A549 (cell line): ENCODE results near the gene RPS2.

Experiments
- CBX8 ChIP-seq: fragments of 200-600 bp; sonication (generic); IDR thresholded peaks from 2 replicates; pipeline ENCODE4 v1.6.1; 2016
- CEBPB ChIP-seq, 2 experiments: fragments of >200 bp in 1 of 2; sonication (Bioruptor Twin) in 1 of 2; formaldehyde crosslinking in 1 of 2; IDR thresholded peaks; 2 replicates each; pipeline ENCODE4 v1.6.1; 2012 to 2016
- CHD2 ChIP-seq: fragments of 150-350 bp; IDR thresholded peaks from 2 replicates; pipeline ENCODE4 v1.6.1; 2014; ENCODE audit warnings: low read length; ENCODE audit not compliant: partially characterized antibody
- EP300 ChIP-seq, 2 experiments: fragments of >200 bp; sonication (Bioruptor Twin); formaldehyde crosslinking; IDR thresholded peaks; 2 replicates in 1 of 2; 3 replicates in 1 of 2; pipeline ENCODE4 v1.6.1; 2016 to 2017
- ESRRA ChIP-seq: fragments of 150-350 bp; IDR thresholded peaks from 2 replicates; pipeline ENCODE4 v1.6.1; 2014; ENCODE audit warnings: mild to moderate bottlenecking, low read length, borderline replicate concordance
- KDM1A ChIP-seq: fragments of 200-600 bp; sonication (generic); IDR thresholded peaks from 2 replicates; pipeline ENCODE4 v1.6.1; 2016; ENCODE audit warnings: low read depth, mild to moderate bottlenecking
- NFE2L2 ChIP-seq: fragments of 150-350 bp; conservative IDR thresholded peaks from 2 replicates; pipeline ENCODE4 v1.6.1; 2014; ENCODE audit warnings: low read length
- POLR2A ChIP-seq: IDR thresholded peaks from 2 replicates; pipeline ENCODE4 v1.6.1; 2012; ENCODE audit warnings: mild to moderate bottlenecking, low read length
- RNF2 ChIP-seq: fragments of 200-600 bp; sonication (generic); IDR thresholded peaks from 2 replicates; pipeline ENCODE4 v1.6.1; 2016; ENCODE audit warnings: low read depth, mild to moderate bottlenecking, antibody characterized with exemption, moderate library complexity, borderline replicate concordance
- TF ChIP-seq, protein P1 (sequence below): fragments of >200 bp; sonication (Bioruptor Twin); formaldehyde crosslinking; IDR thresholded peaks from 3 replicates; pipeline ENCODE4 v1.5.1; 2016
- TF ChIP-seq, protein P2 (sequence below): fragments of 250-450 bp; sonication (Bioruptor Pico); IDR thresholded peaks from 2 replicates; pipeline ENCODE4 v1.5.0; 2021; ENCODE audit warnings: mild to moderate bottlenecking, moderate library complexity, borderline replicate concordance

DNA sequence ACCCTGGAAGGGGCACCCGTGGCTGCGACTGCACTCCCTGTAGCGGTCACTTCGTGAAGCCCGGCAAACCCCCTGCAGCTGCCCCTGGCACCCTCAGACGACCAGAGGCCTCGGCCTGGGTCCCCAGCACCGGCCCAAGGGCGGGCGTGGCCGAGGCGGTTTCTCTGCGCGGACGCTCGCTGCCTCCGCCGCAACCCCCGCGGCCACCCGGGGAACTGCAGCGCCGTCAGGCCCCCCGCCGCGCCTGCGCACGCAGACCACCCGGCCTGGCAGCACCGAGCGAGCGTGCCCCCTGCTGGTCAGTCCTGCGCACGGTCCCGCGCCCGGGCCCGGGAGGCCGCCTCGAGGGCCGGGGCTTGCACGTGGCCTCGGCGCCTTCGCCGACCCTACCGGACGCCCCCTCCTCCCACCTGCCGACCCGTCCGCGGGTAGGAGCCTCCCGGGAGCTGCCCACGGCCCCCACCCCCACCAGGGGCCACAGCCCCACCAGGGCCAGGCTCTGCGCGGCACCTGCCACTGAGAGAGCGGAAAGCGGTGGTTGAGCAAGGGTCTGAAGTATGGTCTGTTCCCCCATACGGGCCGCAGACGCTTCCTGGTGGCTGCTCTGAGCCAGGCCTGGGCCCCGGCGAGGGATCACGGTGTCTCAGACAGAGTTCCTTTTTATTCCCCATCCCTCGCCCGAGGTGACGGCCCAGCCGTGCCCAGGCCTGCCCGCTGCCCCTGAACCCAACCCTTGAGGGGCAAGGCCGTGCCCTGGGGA is 34.9 kb downstream of the RPS2 start:
- TF ChIP-seq, protein P1, sequence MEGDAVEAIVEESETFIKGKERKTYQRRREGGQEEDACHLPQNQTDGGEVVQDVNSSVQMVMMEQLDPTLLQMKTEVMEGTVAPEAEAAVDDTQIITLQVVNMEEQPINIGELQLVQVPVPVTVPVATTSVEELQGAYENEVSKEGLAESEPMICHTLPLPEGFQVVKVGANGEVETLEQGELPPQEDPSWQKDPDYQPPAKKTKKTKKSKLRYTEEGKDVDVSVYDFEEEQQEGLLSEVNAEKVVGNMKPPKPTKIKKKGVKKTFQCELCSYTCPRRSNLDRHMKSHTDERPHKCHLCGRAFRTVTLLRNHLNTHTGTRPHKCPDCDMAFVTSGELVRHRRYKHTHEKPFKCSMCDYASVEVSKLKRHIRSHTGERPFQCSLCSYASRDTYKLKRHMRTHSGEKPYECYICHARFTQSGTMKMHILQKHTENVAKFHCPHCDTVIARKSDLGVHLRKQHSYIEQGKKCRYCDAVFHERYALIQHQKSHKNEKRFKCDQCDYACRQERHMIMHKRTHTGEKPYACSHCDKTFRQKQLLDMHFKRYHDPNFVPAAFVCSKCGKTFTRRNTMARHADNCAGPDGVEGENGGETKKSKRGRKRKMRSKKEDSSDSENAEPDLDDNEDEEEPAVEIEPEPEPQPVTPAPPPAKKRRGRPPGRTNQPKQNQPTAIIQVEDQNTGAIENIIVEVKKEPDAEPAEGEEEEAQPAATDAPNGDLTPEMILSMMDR = peak; percentile 97
- TF ChIP-seq CBX8 (no peak), CEBPB (IDR thresholded peaks at IDR 0.05) (no peak), RNF2 (peak; percentile 92), POLR2A (peak; percentile 39; the same call in 1 of the 2 replicates), ESRRA (no peak), NFE2L2 (no peak), CHD2 (no peak), EP300 (IDR thresholded peaks at IDR 0.05) (no peak), KDM1A (no peak)
- TF ChIP-seq, protein P2, sequence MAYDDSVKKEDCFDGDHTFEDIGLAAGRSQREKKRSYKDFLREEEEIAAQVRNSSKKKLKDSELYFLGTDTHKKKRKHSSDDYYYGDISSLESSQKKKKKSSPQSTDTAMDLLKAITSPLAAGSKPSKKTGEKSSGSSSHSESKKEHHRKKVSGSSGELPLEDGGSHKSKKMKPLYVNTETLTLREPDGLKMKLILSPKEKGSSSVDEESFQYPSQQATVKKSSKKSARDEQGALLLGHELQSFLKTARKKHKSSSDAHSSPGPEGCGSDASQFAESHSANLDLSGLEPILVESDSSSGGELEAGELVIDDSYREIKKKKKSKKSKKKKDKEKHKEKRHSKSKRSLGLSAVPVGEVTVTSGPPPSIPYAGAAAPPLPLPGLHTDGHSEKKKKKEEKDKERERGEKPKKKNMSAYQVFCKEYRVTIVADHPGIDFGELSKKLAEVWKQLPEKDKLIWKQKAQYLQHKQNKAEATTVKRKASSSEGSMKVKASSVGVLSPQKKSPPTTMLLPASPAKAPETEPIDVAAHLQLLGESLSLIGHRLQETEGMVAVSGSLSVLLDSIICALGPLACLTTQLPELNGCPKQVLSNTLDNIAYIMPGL (CRISPR knock-in tag) = no peak; the same call in 1 of the 2 replicates
